ENCODE measurements around the gene CERCAM. TPM values are rescaled to one million over a fixed set of nuclear protein-coding genes. Genes with fewer than 3 reads are reported as not detected.

The CERCAM gene, protein sequence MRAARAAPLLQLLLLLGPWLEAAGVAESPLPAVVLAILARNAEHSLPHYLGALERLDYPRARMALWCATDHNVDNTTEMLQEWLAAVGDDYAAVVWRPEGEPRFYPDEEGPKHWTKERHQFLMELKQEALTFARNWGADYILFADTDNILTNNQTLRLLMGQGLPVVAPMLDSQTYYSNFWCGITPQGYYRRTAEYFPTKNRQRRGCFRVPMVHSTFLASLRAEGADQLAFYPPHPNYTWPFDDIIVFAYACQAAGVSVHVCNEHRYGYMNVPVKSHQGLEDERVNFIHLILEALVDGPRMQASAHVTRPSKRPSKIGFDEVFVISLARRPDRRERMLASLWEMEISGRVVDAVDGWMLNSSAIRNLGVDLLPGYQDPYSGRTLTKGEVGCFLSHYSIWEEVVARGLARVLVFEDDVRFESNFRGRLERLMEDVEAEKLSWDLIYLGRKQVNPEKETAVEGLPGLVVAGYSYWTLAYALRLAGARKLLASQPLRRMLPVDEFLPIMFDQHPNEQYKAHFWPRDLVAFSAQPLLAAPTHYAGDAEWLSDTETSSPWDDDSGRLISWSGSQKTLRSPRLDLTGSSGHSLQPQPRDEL
- total RNA-seq: under 1 TPM; 0.75 to 0.79 TPM

- POLR2A ChIA-PET: interaction anchor here (0.5 to 1.1 kb wide), 2 partner anchors 59 to 1076 kb away, joined by 3 read pairs; no protein-coding TSS in a partner anchor
- H3K27me3 Mint-ChIP-seq: peaks cover 20% of the 10 kb centered on the region
- H3K36me3 Mint-ChIP-seq (ENCODE audit: low read depth): no peaks in the 10 kb centered on the region
- intact Hi-C loops (cut with DNase I, micrococcal nuclease): loop anchor here in 1 of 2 experiments (1.0 to 2.0 kb wide), 4 partner anchors 35 to 303 kb away; partner anchors contain the start of genes ODF2, URM1 and ZDHHC12
- ATAC-seq: peak; percentile 76
- H3K9me3 Mint-ChIP-seq (ENCODE audit: low read depth): no peaks in the 10 kb centered on the region
- peak; percentile 54 for DNase-seq
- CTCF ChIA-PET: interaction anchor here (0.6 to 3.4 kb wide), 9 partner anchors 9 to 502 kb away, joined by 3 to 15 read pairs (median 3); partner anchors contain the start of gene URM1
- H3K4me1 Mint-ChIP-seq: peaks cover 10% of the 10 kb centered on the region
- H3K27ac Mint-ChIP-seq: no peak within 1 kb of the TSS
- H3K4me3 Mint-ChIP-seq: peak within 1 kb of the TSS; percentile 59
These were observed at the start of gene CERCAM for GRCh38 chr9:128420651-128421481. CERCAM (plus strand) TSS chr9:128420857; CDS start chr9:128420878, 21 bp downstream.

DNA sequence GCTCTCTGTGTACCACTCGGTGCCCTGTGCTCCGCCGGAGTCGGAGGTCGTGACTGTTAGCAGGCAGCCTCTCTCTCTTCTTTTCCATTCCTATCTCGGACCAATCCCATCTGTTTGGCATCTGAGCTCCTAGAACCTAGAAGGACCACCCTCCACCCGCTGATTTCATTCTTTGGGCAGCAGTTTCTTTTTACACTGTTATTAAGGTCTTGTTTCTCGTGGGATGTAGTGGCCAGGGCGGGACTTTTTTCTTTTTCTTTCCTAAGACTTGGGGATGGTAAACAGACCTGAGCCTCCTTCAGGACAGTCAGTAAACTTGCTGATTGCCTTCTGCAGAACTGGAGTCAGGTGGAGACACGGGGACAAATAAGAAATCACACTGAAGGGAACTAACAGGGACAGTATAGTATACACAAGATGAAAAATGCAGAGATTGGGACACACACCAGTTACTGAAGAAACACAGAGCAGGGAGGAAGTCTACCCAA lies 49.0 kb upstream of the CERCAM start:
- ATAC-seq (no peak), DNase-seq (no peak)
- ChIA-PET POLR2A (interaction anchor here (1.1 kb wide), 2 partner anchors 10 to 179 kb away, joined by 3 to 8 read pairs; no protein-coding TSS in a partner anchor), CTCF (interaction anchor here (0.6 to 1.9 kb wide), 5 partner anchors 10 to 446 kb away, joined by 3 to 30 read pairs (median 3); partner anchors contain the start of gene CERCAM)
- Mint-ChIP-seq H3K27ac (peak overlapping the region; percentile 89), H3K9me3 (ENCODE audit: low read depth) (no peaks in the 10 kb centered on the region), H3K4me3 (peak overlapping the region; percentile 87), H3K27me3 (no peaks in the 10 kb centered on the region), H3K4me1 (peaks cover 27% of the 10 kb centered on the region), H3K36me3 (ENCODE audit: low read depth) (peaks cover 19% of the 10 kb centered on the region)
- intact Hi-C loops (cut with DNase I, micrococcal nuclease): loop anchor here (1.0 to 5.0 kb wide), 21 partner anchors 31 to 665 kb away; partner anchors contain the start of genes COQ4 (in 2 of the 2), SPTAN1 (in 2 of the 2), TRUB2 (in 2 of the 2) and BBLN (in 1 of the 2)

DNA sequence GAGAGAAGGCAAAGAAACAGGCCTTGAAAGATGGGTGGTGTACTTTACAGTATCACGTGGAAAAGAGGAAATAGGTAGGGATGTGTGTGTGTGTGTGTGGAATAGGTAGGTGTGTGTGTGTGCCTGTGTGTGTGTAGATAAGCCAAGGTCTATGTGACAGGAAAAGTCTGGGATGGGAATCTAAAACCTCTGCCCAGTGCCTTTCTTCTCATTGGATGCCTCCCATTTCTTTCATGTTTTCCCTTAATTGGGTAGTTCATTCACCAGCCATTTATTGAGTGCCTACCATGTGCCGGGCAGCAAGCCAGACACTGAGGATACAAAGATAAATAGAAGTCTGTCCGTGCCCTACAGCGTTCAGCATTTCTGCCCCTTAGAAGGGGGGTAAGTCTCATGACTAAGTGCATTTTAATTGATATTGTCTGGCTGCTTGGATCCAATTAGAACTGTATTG lies 48.4 kb upstream of the CERCAM start:
- Mint-ChIP-seq H3K4me1 (peaks cover 27% of the 10 kb centered on the region), H3K27ac (peak overlapping the region; percentile 89), H3K36me3 (ENCODE audit: low read depth) (peaks cover 22% of the 10 kb centered on the region), H3K4me3 (peak overlapping the region; percentile 87), H3K9me3 (ENCODE audit: low read depth) (no peaks in the 10 kb centered on the region), H3K27me3 (no peaks in the 10 kb centered on the region)
- CTCF ChIA-PET: interaction anchor here (0.5 kb wide), 1 partner anchor 61 kb away, joined by 3 read pairs; no protein-coding TSS in a partner anchor
- POLR2A ChIA-PET: no interaction called here
- no peak for DNase-seq
- ATAC-seq: no peak
- intact Hi-C loops (cut with DNase I, micrococcal nuclease): loop anchor here (5.0 kb wide), 2 partner anchors 180 to 575 kb away; partner anchors contain the start of genes DOLK (in 1 of the 2), NUP188 (in 1 of the 2) and SPTAN1 (in 1 of the 2)

- Mint-ChIP-seq H3K36me3 (ENCODE audit: low read depth) (peaks cover 22% of the 10 kb centered on the region), H3K27ac (peak overlapping the region; percentile 55), H3K9me3 (ENCODE audit: low read depth) (no peaks in the 10 kb centered on the region), H3K27me3 (no peaks in the 10 kb centered on the region), H3K4me3 (peak overlapping the region; percentile 87), H3K4me1 (peaks cover 27% of the 10 kb centered on the region)
- ChIA-PET POLR2A (no interaction called here), CTCF (interaction anchor here (0.6 kb wide), 1 partner anchor 16 kb away, joined by 3 read pairs; no protein-coding TSS in a partner anchor)
- ATAC-seq (no peak), DNase-seq (no peak)
- intact Hi-C loops (cut with DNase I, micrococcal nuclease): loop anchor here (5.0 kb wide), 2 partner anchors 180 to 575 kb away; partner anchors contain the start of genes DOLK (in 1 of the 2), NUP188 (in 1 of the 2) and SPTAN1 (in 1 of the 2)
These were observed 47.9 kb upstream of the CERCAM start for GRCh38 chr9:128372784-128373183.

DNA sequence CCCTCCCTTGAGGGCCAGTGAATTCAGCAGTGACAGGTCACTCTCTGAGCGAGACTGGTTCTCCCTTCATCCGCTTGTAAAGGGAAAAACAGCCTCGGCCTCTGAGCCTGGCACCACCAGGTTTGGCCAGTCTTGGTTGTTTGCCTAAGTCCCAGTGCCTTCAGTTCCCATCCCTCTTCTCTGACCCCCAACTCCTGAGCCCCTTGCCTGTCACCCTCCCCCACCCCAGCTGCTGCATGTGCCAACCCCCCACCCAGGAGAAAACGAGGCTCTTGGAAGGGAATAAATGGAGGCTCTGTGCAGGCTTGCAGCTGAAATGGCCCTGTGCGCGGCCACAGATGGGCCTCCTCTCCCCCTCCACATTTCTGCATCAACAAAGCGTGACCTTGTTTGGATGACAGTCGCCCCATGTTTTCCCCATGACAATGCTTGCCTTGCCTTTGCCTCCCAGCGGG lies 46.4 kb upstream of the CERCAM start:
- CTCF ChIA-PET: no interaction called here
- Mint-ChIP-seq H3K27me3 (no peaks in the 10 kb centered on the region), H3K36me3 (ENCODE audit: low read depth) (peaks cover 30% of the 10 kb centered on the region), H3K9me3 (ENCODE audit: low read depth) (no peaks in the 10 kb centered on the region), H3K4me3 (no peak overlapping the region), H3K4me1 (peaks cover 27% of the 10 kb centered on the region), H3K27ac (no peak overlapping the region)
- intact Hi-C loops (cut with DNase I, micrococcal nuclease): loop anchor here (5.0 kb wide), 2 partner anchors 178 to 573 kb away; partner anchors contain the start of genes DOLK (in 1 of the 2), NUP188 (in 1 of the 2) and SPTAN1 (in 1 of the 2)
- DNase-seq (no peak), ATAC-seq (no peak)
- POLR2A ChIA-PET: no interaction called here

GRCh38 chr9:128375865-128376264 lies 44.8 kb upstream of the CERCAM start:
- no peaks in the 10 kb centered on the region for H3K27me3 Mint-ChIP-seq
- DNase-seq (no peak), ATAC-seq (no peak)
- no peaks in the 10 kb centered on the region for H3K9me3 Mint-ChIP-seq (ENCODE audit: low read depth)
- intact Hi-C loops (cut with DNase I, micrococcal nuclease): no loop called here
- ChIA-PET CTCF (no interaction called here), POLR2A (no interaction called here)
- H3K36me3 Mint-ChIP-seq (ENCODE audit: low read depth): peaks cover 35% of the 10 kb centered on the region
- peaks cover 20% of the 10 kb centered on the region for H3K4me1 Mint-ChIP-seq
- no peak overlapping the region for H3K4me3 Mint-ChIP-seq
- H3K27ac Mint-ChIP-seq: no peak overlapping the region

- POLR2A ChIA-PET: no interaction called here
These were observed 38.4 kb upstream of the CERCAM start for GRCh38 chr9:128382261-128382660.

GRCh38 chr9:128383007-128383753 lies 37.5 kb upstream of the CERCAM start:
- no peaks in the 10 kb centered on the region for H3K27me3 Mint-ChIP-seq
- CTCF ChIA-PET: interaction anchor here (2.0 kb wide), 1 partner anchor 20 kb away, joined by 7 read pairs; no protein-coding TSS in a partner anchor
- intact Hi-C loops (cut with DNase I, micrococcal nuclease): no loop called here
- H3K4me1 Mint-ChIP-seq: no peaks in the 10 kb centered on the region
- no peak overlapping the region for H3K4me3 Mint-ChIP-seq
- H3K36me3 Mint-ChIP-seq (ENCODE audit: low read depth): peaks cover 25% of the 10 kb centered on the region
- H3K9me3 Mint-ChIP-seq (ENCODE audit: low read depth): no peaks in the 10 kb centered on the region
- POLR2A ChIA-PET: no interaction called here
- no peak overlapping the region for H3K27ac Mint-ChIP-seq
- ATAC-seq (no peak), DNase-seq (no peak)

More at GRCh38 chr9:128382261-128382660, 38.4 kb upstream of the CERCAM start:
- Mint-ChIP-seq H3K27me3 (no peaks in the 10 kb centered on the region), H3K4me3 (no peak overlapping the region), H3K9me3 (ENCODE audit: low read depth) (no peaks in the 10 kb centered on the region), H3K36me3 (ENCODE audit: low read depth) (peaks cover 19% of the 10 kb centered on the region), H3K4me1 (no peaks in the 10 kb centered on the region), H3K27ac (no peak overlapping the region)
- intact Hi-C loops (cut with DNase I, micrococcal nuclease): no loop called here
- ATAC-seq (no peak), DNase-seq (no peak)
- CTCF ChIA-PET: no interaction called here

- no peak for ATAC-seq
- ChIA-PET CTCF (interaction anchor here (0.5 to 2.0 kb wide), 2 partner anchors 21 to 295 kb away, joined by 5 to 7 read pairs; no protein-coding TSS in a partner anchor), POLR2A (no interaction called here)
These were observed 36.9 kb upstream of the CERCAM start for GRCh38 chr9:128383791-128384190.

More at GRCh38 chr9:128383791-128384190, 36.9 kb upstream of the CERCAM start:
- no peak for DNase-seq
- H3K9me3 Mint-ChIP-seq (ENCODE audit: low read depth): no peaks in the 10 kb centered on the region
- H3K36me3 Mint-ChIP-seq (ENCODE audit: low read depth): peaks cover 23% of the 10 kb centered on the region
- H3K27me3 Mint-ChIP-seq: no peaks in the 10 kb centered on the region
- no peak overlapping the region for H3K27ac Mint-ChIP-seq
- no peaks in the 10 kb centered on the region for H3K4me1 Mint-ChIP-seq
- intact Hi-C loops (cut with DNase I, micrococcal nuclease): no loop called here
- H3K4me3 Mint-ChIP-seq: no peak overlapping the region

Data from activated CD4-positive, alpha-beta T cell treated with anti-CD3 and anti-CD28 coated beads for 36 hours (primary cell).